AG04450 (cell line): ENCODE measurements around the gene PRKAR1B. TPM values are rescaled to one million over a fixed set of nuclear protein-coding genes. Genes with fewer than 3 reads are reported as not detected.

Experiments used
- CTCF ChIA-PET: fragments of 300-600, 350-600 bp; formaldehyde crosslinking; extraction: SDS; loops from one replicate; lab custom pipeline; 2022; ENCODE audit warnings: antibody characterized with exemption, inconsistent platforms; lab: Charles Lee
- POLR2A ChIA-PET: fragments of 350-600 bp; formaldehyde crosslinking; extraction: SDS; loops from one replicate; lab custom pipeline; 2021; ENCODE audit warnings: antibody characterized with exemption, inconsistent platforms; lab: Yijun Ruan, JAX
- DNase-seq: peaks from one replicate; pipeline ENCODE4 v3.0.0-alpha.2; 2011; ENCODE audit warnings: low read depth, low spot score
- H3K27ac ChIP-seq: one replicate; pipeline ENCODE4 v1.5.1; 2012; ENCODE audit warnings: low read depth, low read length, control low read depth
- H3K27me3 ChIP-seq: one replicate; pipeline ENCODE4 v1.6.0; 2012; ENCODE audit warnings: low read length; ENCODE audit not compliant: control insufficient read depth, insufficient read depth
- H3K4me3 ChIP-seq: 2 replicates; pipeline ENCODE4 v1.5.1; 2011; ENCODE audit warnings: mild to moderate bottlenecking, low read depth, low read length, control low read depth
- H3K9me3 ChIP-seq: 2 replicates; pipeline ENCODE4 v1.5.1; 2012; ENCODE audit warnings: low read length; ENCODE audit not compliant: control insufficient read depth, insufficient read depth
- CTCF ChIP-seq: IDR thresholded peaks from 2 replicates; pipeline ENCODE4 v1.5.1; 2011; ENCODE audit warnings: low read depth, low read length, control low read depth, inconsistent platforms
- polyA plus RNA-seq: library from polyadenylated mRNA; depleted of rRNA; stranded (reverse); fragments of >200 nt; gene quantifications from 2 replicates; pipeline ENCODE4 v1.2.3, GENCODE V29; 2011

The PRKAR1B gene
- polyA plus RNA-seq, 1 experiment: 16.1 TPM

GRCh38 chr7:521221-522070, 205.6 kb downstream of the PRKAR1B start:
- TF ChIP-seq CTCF: no peak
- CTCF ChIA-PET: no interaction called here
- no peak overlapping the region for H3K27ac ChIP-seq
- DNase-seq: no peak
- no peak overlapping the region for H3K4me3 ChIP-seq
- POLR2A ChIA-PET: no interaction called here
- H3K9me3 ChIP-seq: peaks cover 7% of the 10 kb centered on the region; the same call in 1 of the 2 replicates
- peaks cover 51% of the 10 kb centered on the region for H3K27me3 ChIP-seq

- H3K27ac ChIP-seq: no peak overlapping the region
- peaks cover 49% of the 10 kb centered on the region for H3K27me3 ChIP-seq
- POLR2A ChIA-PET: interaction anchor here (0.6 kb wide), 1 partner anchor 292 kb away, joined by 6 read pairs; no protein-coding TSS in a partner anchor
- CTCF ChIA-PET: no interaction called here
- no peak overlapping the region for H3K4me3 ChIP-seq
- no peak for DNase-seq
- H3K9me3 ChIP-seq: peaks cover 3% of the 10 kb centered on the region; the same call in 1 of the 2 replicates
- no peak for TF ChIP-seq CTCF
Observed at GRCh38 chr7:520503-521161, 206.4 kb downstream of the PRKAR1B start.

- POLR2A ChIA-PET: interaction anchor here (0.6 kb wide), 1 partner anchor 293 kb away, joined by 6 read pairs; no protein-coding TSS in a partner anchor
- peak within 1 kb of the TSS; percentile 61 for H3K4me3 ChIP-seq
- no peak for DNase-seq
Observed at GRCh38 chr7:519484-520390, 207.3 kb downstream of the PRKAR1B start, which contains the start of gene PDGFA. TSS of gene PDGFA (minus strand) at chr7:519846. CDS start at chr7:519001, 845 bp downstream.

More at GRCh38 chr7:519484-520390, 207.3 kb downstream of the PRKAR1B start, which contains the start of gene PDGFA:
- no peaks in the 10 kb centered on the region; the same call in 1 of the 2 replicates for H3K9me3 ChIP-seq
- TF ChIP-seq CTCF: 0 out of 2 replicates have a peak, but pooled peaks have one; percentile 18
- H3K27ac ChIP-seq: no peak within 1 kb of the TSS
- CTCF ChIA-PET: no interaction called here
- H3K27me3 ChIP-seq: peaks cover 43% of the 10 kb centered on the region
